ENCODE results near the gene PAK4. TPM values are rescaled to one million over a fixed set of nuclear protein-coding genes. Genes with fewer than 3 reads are reported as not detected.

The PAK4 gene
- total RNA-seq, 2 experiments from 2014 or later: 9.8 to 11.5 TPM

GRCh38 chr19:39206122-39206521, 80.5 kb downstream of the PAK4 start:
- peaks cover 24% of the 10 kb centered on the region for H3K27me3 Mint-ChIP-seq
- no peaks in the 10 kb centered on the region for H3K9me3 Mint-ChIP-seq
- CTCF ChIA-PET: interaction anchor here (1.0 kb wide), 1 partner anchor 32 kb away, joined by 3 read pairs; no protein-coding TSS in a partner anchor
- TF ChIP-seq CTCF (IDR thresholded peaks at IDR 0.05): no peak
- H3K4me3 Mint-ChIP-seq: no peak overlapping the region
- H3K27ac Mint-ChIP-seq: no peak overlapping the region
- ATAC-seq (no peak), DNase-seq (no peak)
- intact Hi-C loops (cut with micrococcal nuclease): no loop called here
- no peaks in the 10 kb centered on the region for H3K36me3 Mint-ChIP-seq (ENCODE audit: low read depth)
- no peaks in the 10 kb centered on the region for H3K4me1 Mint-ChIP-seq (ENCODE audit: low read depth)
- POLR2A ChIA-PET: no interaction called here

GRCh38 chr19:39207293-39207836, 81.8 kb downstream of the PAK4 start:
- H3K4me3 Mint-ChIP-seq: no peak overlapping the region
- CTCF ChIA-PET: interaction anchor here (0.6 to 0.9 kb wide), 2 partner anchors 85 to 126 kb away, joined by 3 read pairs; no protein-coding TSS in a partner anchor
- POLR2A ChIA-PET: no interaction called here
- no peak for DNase-seq
- no peak for TF ChIP-seq CTCF (IDR thresholded peaks at IDR 0.05)
- H3K36me3 Mint-ChIP-seq (ENCODE audit: low read depth): no peaks in the 10 kb centered on the region
- intact Hi-C loops (cut with micrococcal nuclease): no loop called here
- ATAC-seq: no peak
- no peaks in the 10 kb centered on the region for H3K4me1 Mint-ChIP-seq (ENCODE audit: low read depth)
- H3K9me3 Mint-ChIP-seq: no peaks in the 10 kb centered on the region
- peaks cover 18% of the 10 kb centered on the region for H3K27me3 Mint-ChIP-seq
- no peak overlapping the region for H3K27ac Mint-ChIP-seq

- no peaks in the 10 kb centered on the region for H3K4me1 Mint-ChIP-seq (ENCODE audit: low read depth)
Measured at GRCh38 chr19:39208175-39208795, 82.7 kb downstream of the PAK4 start.

GRCh38 chr19:39209196-39209595, 83.6 kb downstream of the PAK4 start:
- POLR2A ChIA-PET: no interaction called here
- ATAC-seq: no peak
- Mint-ChIP-seq H3K36me3 (ENCODE audit: low read depth) (no peaks in the 10 kb centered on the region), H3K4me3 (no peak overlapping the region), H3K27me3 (peaks cover 5% of the 10 kb centered on the region), H3K9me3 (no peaks in the 10 kb centered on the region), H3K4me1 (ENCODE audit: low read depth) (no peaks in the 10 kb centered on the region), H3K27ac (no peak overlapping the region)
- CTCF ChIA-PET: no interaction called here
- no peak for TF ChIP-seq CTCF (IDR thresholded peaks at IDR 0.05)
- DNase-seq: no peak
- intact Hi-C loops (cut with micrococcal nuclease): no loop called here

More at GRCh38 chr19:39208175-39208795, 82.7 kb downstream of the PAK4 start:
- TF ChIP-seq CTCF (IDR thresholded peaks at IDR 0.05): no peak
- H3K27me3 Mint-ChIP-seq: peaks cover 11% of the 10 kb centered on the region
- POLR2A ChIA-PET: no interaction called here
- no peak overlapping the region for H3K4me3 Mint-ChIP-seq
- intact Hi-C loops (cut with micrococcal nuclease): no loop called here
- DNase-seq (no peak), ATAC-seq (no peak)
- no peaks in the 10 kb centered on the region for H3K36me3 Mint-ChIP-seq (ENCODE audit: low read depth)
- no peaks in the 10 kb centered on the region for H3K9me3 Mint-ChIP-seq
- CTCF ChIA-PET: interaction anchor here (0.6 to 0.9 kb wide), 2 partner anchors 86 to 127 kb away, joined by 3 read pairs; no protein-coding TSS in a partner anchor
- no peak overlapping the region for H3K27ac Mint-ChIP-seq

- no peak overlapping the region for H3K4me3 Mint-ChIP-seq
- H3K36me3 Mint-ChIP-seq (ENCODE audit: low read depth): no peaks in the 10 kb centered on the region
- ChIA-PET POLR2A (interaction anchor here (0.7 kb wide), 1 partner anchor 8 kb away, joined by 3 read pairs; no protein-coding TSS in a partner anchor), CTCF (interaction anchor here (0.8 to 3.4 kb wide), 9 partner anchors 8 to 222 kb away, joined by 3 to 15 read pairs (median 4); partner anchors contain the start of genes PLEKHG2 and SYCN)
- no peak for DNase-seq
- no peak for ATAC-seq
- H3K4me1 Mint-ChIP-seq (ENCODE audit: low read depth): no peaks in the 10 kb centered on the region
- peaks cover under 1% of the 10 kb centered on the region for H3K27me3 Mint-ChIP-seq
- H3K9me3 Mint-ChIP-seq: no peaks in the 10 kb centered on the region
- no peak for TF ChIP-seq CTCF (IDR thresholded peaks at IDR 0.05)
- intact Hi-C loops (cut with micrococcal nuclease): loop anchor here (5.0 kb wide), 1 partner anchor 115 kb away; no protein-coding TSS in a partner anchor
- H3K27ac Mint-ChIP-seq: no peak overlapping the region
Measured at GRCh38 chr19:39211731-39212374, 86.3 kb downstream of the PAK4 start.

Data from activated CD8-positive, alpha-beta T cell treated with anti-CD3 and anti-CD28 coated beads for 36 hours (primary cell).